Esophagus squamous epithelium (tissue), 4 donors: ENCODE results near the gene CLDN5.

Experiments used
- CTCF ChIP-seq, 6 experiments: fragments of 450-650 bp in 4 of 6; fragments of 200-600 bp in 2 of 6; sonication (generic) in 2 of 6; IDR thresholded peaks; one replicate each; pipeline ENCODE4 v1.5.1; 2016 to 2019; ENCODE audit warnings: antibody characterized with exemption in 6 of 6, mild to moderate bottlenecking in 4 of 6, moderate library complexity in 4 of 6
- POLR2A ChIP-seq, 4 donors: fragments of 450-650 bp; IDR thresholded peaks; one replicate each; pipeline ENCODE4 v1.6.1; 2017; ENCODE audit warnings: antibody characterized with exemption in 4 of 4, mild to moderate bottlenecking in 4 of 4, moderate library complexity in 3 of 4

- no peak for TF ChIP-seq CTCF (IDR thresholded peaks at IDR 0.05)
- no peak for TF ChIP-seq POLR2A (IDR thresholded peaks at IDR 0.05)
Measured at GRCh38 chr22:19527321-19527721, 3.1 kb upstream of the CLDN5 start.
